PC-3 (cell line): ENCODE data around the gene XIRP2. TPM values are rescaled to one million over a fixed set of nuclear protein-coding genes. Genes with fewer than 3 reads are reported as not detected.

Experiments
- ATAC-seq: fragments of 200-7000 bp; cut with Tn5 transposase; 2 replicates; pipeline ENCODE4 v1.9.1; 2020; ENCODE audit warnings: mild to moderate bottlenecking, moderate library complexity
- BruUV-seq: library from RNA; stranded (reverse); fragments of 400-500 nt; replicated peaks from 2 replicates; lab custom pipeline; 2021; lab: Mats Ljungman, UMichigan
- CTCF ChIA-PET: fragments of 300-600 bp; sonication (Branson Sonifier 250); formaldehyde crosslinking; loops from one replicate; lab custom pipeline; 2022; ENCODE audit warnings: antibody characterized with exemption; lab: Charles Lee
- POLR2A ChIA-PET: fragments of 300-600 bp; sonication (Branson Sonifier 250); formaldehyde crosslinking; loops from one replicate; lab custom pipeline; 2022; ENCODE audit warnings: antibody characterized with exemption; ENCODE audit not compliant: unreplicated experiment; lab: Charles Lee
- DNase-seq: peaks from one replicate; pipeline ENCODE4 v3.0.0-alpha.2; 2015
- H2AFZ ChIP-seq: fragments of 300-600 bp; sonication (generic); 2 replicates; pipeline ENCODE4 v1.6.0; 2016; ENCODE audit warnings: antibody characterized with exemption, low read length
- H3F3A ChIP-seq: fragments of 300-600 bp; sonication (generic); one replicate; pipeline ENCODE4 v1.6.0; 2017; ENCODE audit warnings: antibody characterized with exemption, low read length, control low read depth, mild to moderate bottlenecking; ENCODE audit not compliant: unreplicated experiment
- H3K27ac ChIP-seq: fragments of 300-600 bp; sonication (generic); 2 replicates; pipeline ENCODE4 v1.5.1; 2016; ENCODE audit warnings: mild to moderate bottlenecking, low read length
- H3K27me3 ChIP-seq: fragments of 300-600 bp; sonication (generic); 2 replicates; pipeline ENCODE4 v1.6.1; 2016; ENCODE audit warnings: low read length, mixed read lengths
- H3K36me3 ChIP-seq: fragments of 300-600 bp; sonication (generic); 2 replicates; pipeline ENCODE4 v1.6.1; 2016; ENCODE audit warnings: low read depth, mixed run types, low read length, mixed read lengths
- H3K4me1 ChIP-seq: fragments of 300-600 bp; sonication (generic); 2 replicates; pipeline ENCODE4 v1.5.1; 2016; ENCODE audit warnings: low read length; ENCODE audit not compliant: insufficient read depth
- H3K4me2 ChIP-seq: fragments of 300-600 bp; sonication (generic); 2 replicates; pipeline ENCODE4 v1.6.0; 2016; ENCODE audit warnings: low read length
- H3K4me3 ChIP-seq: fragments of 300-600 bp; sonication (generic); 2 replicates; pipeline ENCODE4 v1.5.1; 2016; ENCODE audit warnings: mild to moderate bottlenecking, low read length, mixed read lengths
- H3K79me2 ChIP-seq: fragments of 300-600 bp; sonication (generic); 2 replicates; pipeline ENCODE4 v1.6.1; 2017; ENCODE audit warnings: low read length, mixed read lengths
- H3K9ac ChIP-seq: fragments of 300-600 bp; sonication (generic); 2 replicates; pipeline ENCODE4 v1.6.0; 2016; ENCODE audit warnings: mild to moderate bottlenecking, low read length
- H3K9me2 ChIP-seq: fragments of 300-600 bp; sonication (generic); replicated peaks from 2 replicates; pipeline ENCODE4 v1.6.1; 2016; ENCODE audit warnings: mixed run types, low read length, mixed read lengths
- H3K9me3 ChIP-seq: fragments of 300-600 bp; sonication (generic); 2 replicates; pipeline ENCODE4 v1.6.1; 2016; ENCODE audit warnings: low read length, mixed read lengths
- H4K20me1 ChIP-seq: fragments of 300-600 bp; sonication (generic); 2 replicates; pipeline ENCODE4 v1.6.1; 2016; ENCODE audit warnings: low read length, mixed read lengths
- EZH2 ChIP-seq: fragments of 300-600 bp; sonication (generic); IDR thresholded peaks from one replicate; pipeline ENCODE4 v1.6.1; 2017; ENCODE audit warnings: antibody characterized with exemption, mild to moderate bottlenecking, low read length; ENCODE audit not compliant: unreplicated experiment
- EZH2phosphoT487 ChIP-seq: fragments of 300-600 bp; sonication (generic); IDR thresholded peaks from 2 replicates; pipeline ENCODE4 v1.6.1; 2018; ENCODE audit warnings: mild to moderate bottlenecking, antibody characterized with exemption, low read length, borderline replicate concordance
- intact Hi-C: fragments of 100-400 bp; cut with micrococcal nuclease; formaldehyde crosslinking; loops from 2 replicates; pipeline ENCODE4 v1.9.0; 2023
- total RNA-seq: library from RNA; depleted of rRNA; stranded (reverse); fragments of >200 nt; gene quantifications from 2 replicates; pipeline ENCODE4 v1.2.3, GENCODE V29; 2014
- TF ChIP-seq, protein P1 (sequence below): fragments of 300-600 bp; sonication (generic); conservative IDR thresholded peaks from 2 replicates; pipeline ENCODE4 v1.5.1; 2017; ENCODE audit warnings: antibody characterized with exemption, low read depth, mild to moderate bottlenecking, low read length

The XIRP2 gene
- total RNA-seq, 1 experiment from 2014 or later: 0.11 TPM

DNA sequence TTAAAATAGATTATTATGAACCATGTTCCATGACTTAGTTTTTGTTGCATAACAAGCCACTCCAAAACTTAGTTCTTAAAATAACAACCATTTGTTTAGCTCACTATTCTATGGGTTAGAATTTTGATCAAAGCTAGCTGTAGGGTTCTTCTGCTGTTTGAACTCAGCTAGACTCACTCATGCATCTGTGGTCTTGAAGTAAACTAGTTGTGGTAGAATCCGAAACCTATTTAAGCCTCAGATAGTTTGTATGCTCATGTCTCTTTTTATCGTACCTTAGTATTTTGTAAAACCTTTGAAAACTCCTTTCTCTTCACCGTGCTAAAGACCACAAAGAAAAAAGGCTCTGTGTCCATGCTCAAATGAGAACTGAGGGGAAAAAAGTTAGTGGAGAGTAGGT lies 166.6 kb downstream of the XIRP2 start:
- Histone ChIP-seq H3K4me3 (no peak overlapping the region), H3K9me3 (no peaks in the 10 kb centered on the region), H4K20me1 (no peaks in the 10 kb centered on the region), H3K4me1 (peaks cover 8% of the 10 kb centered on the region; the same call in 1 of the 2 replicates), H2AFZ (no peak overlapping the region), H3K27ac (no peak overlapping the region), H3K9me2 (no peaks in the 10 kb centered on the region), H3K27me3 (no peaks in the 10 kb centered on the region), H3K4me2 (no peak overlapping the region), H3K9ac (no peak overlapping the region), H3K36me3 (no peaks in the 10 kb centered on the region), H3F3A (no peaks in the 10 kb centered on the region), H3K79me2 (no peaks in the 10 kb centered on the region)
- no TSS peak for BruUV-seq
- DNase-seq (no peak), ATAC-seq (no peak)
- TF ChIP-seq EZH2 (no peak), EZH2phosphoT487 (no peak)
- TF ChIP-seq, protein P1, sequence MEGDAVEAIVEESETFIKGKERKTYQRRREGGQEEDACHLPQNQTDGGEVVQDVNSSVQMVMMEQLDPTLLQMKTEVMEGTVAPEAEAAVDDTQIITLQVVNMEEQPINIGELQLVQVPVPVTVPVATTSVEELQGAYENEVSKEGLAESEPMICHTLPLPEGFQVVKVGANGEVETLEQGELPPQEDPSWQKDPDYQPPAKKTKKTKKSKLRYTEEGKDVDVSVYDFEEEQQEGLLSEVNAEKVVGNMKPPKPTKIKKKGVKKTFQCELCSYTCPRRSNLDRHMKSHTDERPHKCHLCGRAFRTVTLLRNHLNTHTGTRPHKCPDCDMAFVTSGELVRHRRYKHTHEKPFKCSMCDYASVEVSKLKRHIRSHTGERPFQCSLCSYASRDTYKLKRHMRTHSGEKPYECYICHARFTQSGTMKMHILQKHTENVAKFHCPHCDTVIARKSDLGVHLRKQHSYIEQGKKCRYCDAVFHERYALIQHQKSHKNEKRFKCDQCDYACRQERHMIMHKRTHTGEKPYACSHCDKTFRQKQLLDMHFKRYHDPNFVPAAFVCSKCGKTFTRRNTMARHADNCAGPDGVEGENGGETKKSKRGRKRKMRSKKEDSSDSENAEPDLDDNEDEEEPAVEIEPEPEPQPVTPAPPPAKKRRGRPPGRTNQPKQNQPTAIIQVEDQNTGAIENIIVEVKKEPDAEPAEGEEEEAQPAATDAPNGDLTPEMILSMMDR: no peak
- POLR2A ChIA-PET: no interaction called here
- intact Hi-C loops: no loop called here
- CTCF ChIA-PET: no interaction called here

DNA sequence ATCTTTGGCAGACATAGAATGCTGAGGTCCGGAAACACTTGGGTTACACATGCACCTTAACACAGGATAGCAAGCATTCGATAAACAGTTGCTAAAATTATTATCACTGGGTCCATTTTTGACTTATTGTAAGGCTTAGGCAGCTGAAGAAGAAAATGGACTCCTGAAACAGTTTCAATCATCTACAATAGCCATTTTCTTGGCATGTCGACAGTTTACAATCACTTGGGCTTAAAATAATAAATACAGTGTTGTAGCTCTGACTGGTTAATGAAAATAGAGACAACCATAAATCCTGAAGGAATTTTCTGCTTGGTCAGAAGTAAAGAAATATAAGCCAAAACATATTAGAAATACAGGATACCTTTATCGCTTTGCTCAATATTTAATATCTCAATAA lies 169.2 kb downstream of the XIRP2 start:
- intact Hi-C loops: no loop called here
- Histone ChIP-seq H3K27me3 (no peaks in the 10 kb centered on the region), H3K9ac (no peak overlapping the region), H3K9me3 (no peaks in the 10 kb centered on the region), H3F3A (no peaks in the 10 kb centered on the region), H3K4me2 (no peak overlapping the region), H3K27ac (no peak overlapping the region), H3K9me2 (no peaks in the 10 kb centered on the region), H3K36me3 (no peaks in the 10 kb centered on the region), H3K79me2 (no peaks in the 10 kb centered on the region), H4K20me1 (no peaks in the 10 kb centered on the region), H3K4me1 (peaks cover 8% of the 10 kb centered on the region; the same call in 1 of the 2 replicates), H2AFZ (no peak overlapping the region), H3K4me3 (no peak overlapping the region)
- POLR2A ChIA-PET: no interaction called here
- ATAC-seq: no peak
- CTCF ChIA-PET: no interaction called here
- DNase-seq: no peak
- BruUV-seq: no TSS peak
- TF ChIP-seq, protein P1: no peak
- TF ChIP-seq EZH2 (no peak), EZH2phosphoT487 (no peak)

DNA sequence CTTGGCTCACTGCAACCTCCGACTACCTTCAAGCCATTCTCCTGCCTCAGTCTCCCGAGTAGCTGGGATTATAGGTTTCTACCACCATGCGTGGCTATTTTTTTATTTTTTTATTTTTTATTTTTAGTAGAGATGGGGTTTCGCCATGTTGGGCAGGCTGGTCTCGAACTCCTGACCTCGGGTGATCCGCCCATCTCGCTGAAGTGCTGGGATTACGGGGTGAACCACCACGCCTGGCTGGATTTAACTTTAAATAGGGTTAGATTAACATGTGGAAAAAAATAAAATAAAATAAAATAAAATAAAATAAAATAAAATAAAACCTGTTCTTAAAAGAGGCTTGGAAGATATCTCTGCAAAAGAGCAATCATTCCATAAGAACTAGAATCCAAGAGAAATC lies 170.9 kb downstream of the XIRP2 start:
- intact Hi-C loops: no loop called here
- BruUV-seq: no TSS peak

More for the DNA sequence above, 170.9 kb downstream of the XIRP2 start:
- Histone ChIP-seq H3K9ac (no peak overlapping the region), H3K27me3 (no peaks in the 10 kb centered on the region), H3K27ac (no peak overlapping the region), H3K4me3 (no peak overlapping the region), H4K20me1 (no peaks in the 10 kb centered on the region), H3K9me3 (no peaks in the 10 kb centered on the region), H3K36me3 (no peaks in the 10 kb centered on the region), H3K4me1 (no peaks in the 10 kb centered on the region; the same call in 1 of the 2 replicates), H3K9me2 (no peaks in the 10 kb centered on the region), H3F3A (no peaks in the 10 kb centered on the region), H3K4me2 (no peak overlapping the region), H3K79me2 (no peaks in the 10 kb centered on the region), H2AFZ (no peak overlapping the region)
- TF ChIP-seq EZH2 (no peak), EZH2phosphoT487 (no peak)
- TF ChIP-seq, protein P1: no peak
- ChIA-PET POLR2A (no interaction called here), CTCF (no interaction called here)
- DNase-seq (no peak), ATAC-seq (no peak)
